HL-60/S4 treated with retinoic acid at 250 ng/mL for 4 days and 3 days (cell line): ENCODE measurements around the gene SLAIN2.
"Not testable (repeated sequence)": the region's sequence is repeated elsewhere in the genome, so short reads cannot be mapped to it uniquely, and the experiment has no call there.

Experiments
- in situ Hi-C: fragments of 300-500 bp; cut with MboI; formaldehyde crosslinking; loops from 2 replicates; pipeline ENCODE4 v1.7.0; 2022; ENCODE audit warnings: low sequenced_read_pairs

The SLAIN2 gene

DNA sequence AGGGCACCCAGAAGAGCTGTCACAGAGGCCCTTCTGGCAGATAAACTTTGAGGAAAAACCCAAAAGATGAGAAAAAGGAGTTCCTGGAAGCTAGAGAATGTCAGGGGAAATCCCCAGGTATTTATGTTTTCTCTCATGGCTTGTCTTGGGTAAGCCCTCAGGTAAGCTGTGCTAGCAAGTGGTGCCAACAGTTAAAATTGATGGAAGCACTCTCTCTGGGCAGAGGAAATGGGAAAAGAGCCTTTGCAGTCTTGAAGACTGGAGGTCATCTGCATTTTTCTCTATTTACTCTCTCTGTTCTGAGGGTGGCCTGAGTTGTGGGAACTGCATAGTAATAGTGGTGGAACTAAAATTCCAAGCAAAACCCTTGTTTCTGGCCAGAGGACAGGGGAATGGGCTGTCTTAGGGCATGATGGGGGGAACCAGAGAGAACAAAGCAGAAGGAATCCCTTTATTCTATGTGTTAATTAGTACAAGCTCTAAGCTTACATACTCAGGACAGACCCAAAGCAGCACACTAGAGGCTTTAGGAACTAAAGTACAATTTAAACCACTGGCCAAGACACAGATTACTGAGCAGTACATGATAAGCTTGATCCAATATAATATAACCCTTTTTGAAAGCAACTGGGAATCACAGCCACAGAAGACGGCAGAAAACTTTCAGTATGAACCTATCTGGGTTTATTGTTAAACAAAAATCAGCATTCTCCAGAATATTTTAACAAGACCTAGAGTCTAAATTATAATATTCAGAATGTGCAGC is 88.6 kb downstream of the SLAIN2 start:
- in situ Hi-C loops = no loop called here

DNA sequence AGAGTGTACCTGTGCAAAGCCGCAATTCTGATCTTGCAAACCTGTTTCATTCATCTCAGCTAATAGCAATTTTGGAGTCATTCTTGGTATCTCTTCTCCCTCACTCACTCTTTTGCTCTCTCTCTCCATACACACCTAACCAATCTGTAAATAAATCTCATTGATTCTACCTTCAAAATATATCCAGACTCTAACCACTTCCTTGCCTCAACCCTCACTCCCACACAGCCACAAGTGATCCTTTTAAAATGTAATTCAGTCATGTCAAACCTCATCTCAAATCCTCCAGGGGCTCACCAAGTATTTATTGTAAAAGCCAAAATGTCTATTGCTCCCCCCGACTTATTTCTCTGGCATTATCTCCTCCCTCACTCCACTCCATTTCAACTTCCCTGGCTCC is 90.1 kb downstream of the SLAIN2 start:
- in situ Hi-C loops = no loop called here

DNA sequence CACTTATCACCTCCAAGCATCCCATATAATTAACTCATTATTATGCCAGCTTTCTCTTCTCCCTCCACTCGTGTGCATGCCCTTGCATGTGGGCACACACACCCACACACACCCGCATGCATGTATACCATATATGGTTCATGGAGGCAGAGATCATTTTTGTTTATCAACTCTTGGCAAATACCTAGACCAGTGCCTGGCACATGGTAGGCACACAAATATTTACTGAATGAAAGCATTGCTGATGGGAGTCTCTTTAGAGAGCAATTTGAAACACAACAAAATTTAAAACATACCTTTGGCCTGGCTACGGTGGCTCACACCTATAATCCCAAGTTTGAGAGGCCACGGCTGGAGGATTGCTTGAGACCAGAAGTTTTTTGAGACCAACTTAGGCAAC is 90.7 kb downstream of the SLAIN2 start:
- in situ Hi-C loops = no loop called here

DNA sequence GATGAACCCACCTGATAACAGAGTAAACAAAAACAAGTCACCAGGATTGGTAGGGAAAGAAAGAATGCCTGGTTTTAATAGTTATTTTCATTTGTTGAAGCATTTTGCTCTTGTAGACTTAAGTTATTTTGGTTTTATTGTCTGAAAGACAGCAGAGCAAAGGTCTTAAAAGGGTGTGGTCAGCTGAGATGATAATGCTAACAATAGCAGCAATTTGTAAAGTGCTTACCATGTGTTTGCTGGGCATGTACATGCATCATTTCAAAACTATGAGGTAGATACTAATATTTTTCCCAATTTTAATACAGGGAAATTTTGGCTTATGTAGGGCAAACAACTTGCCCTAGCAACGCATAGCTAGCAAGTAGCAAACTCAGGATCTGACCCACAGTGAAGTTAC is 95.0 kb downstream of the SLAIN2 start:
- in situ Hi-C loops = no loop called here

DNA sequence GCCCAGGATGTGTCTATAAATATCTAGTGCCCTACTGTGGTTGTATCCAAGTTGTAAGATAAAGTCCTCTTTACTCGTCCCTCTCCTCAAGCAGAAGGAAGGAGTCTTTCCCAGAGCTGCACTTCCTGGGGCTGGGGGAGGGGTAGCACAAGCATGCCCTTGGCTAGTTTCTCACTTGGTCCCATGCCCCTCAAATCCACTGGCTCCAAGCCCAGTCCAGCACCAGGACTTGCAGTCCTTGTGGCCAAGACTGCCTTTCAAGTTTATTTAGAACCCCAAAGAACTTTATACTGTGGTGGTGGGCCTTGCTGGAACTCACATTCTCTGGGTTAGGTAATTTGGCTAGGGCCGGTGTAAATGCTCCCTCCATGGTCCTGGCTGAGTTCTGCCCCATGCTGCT is 98.7 kb downstream of the SLAIN2 start:
- in situ Hi-C loops = no loop called here

GRCh38 chr4:48440914-48441313 is 99.6 kb downstream of the SLAIN2 start:
- in situ Hi-C loops = not testable (repeated sequence)

GRCh38 chr4:48445704-48446103 is 104.4 kb downstream of the SLAIN2 start:
- in situ Hi-C loops = no loop called here

DNA sequence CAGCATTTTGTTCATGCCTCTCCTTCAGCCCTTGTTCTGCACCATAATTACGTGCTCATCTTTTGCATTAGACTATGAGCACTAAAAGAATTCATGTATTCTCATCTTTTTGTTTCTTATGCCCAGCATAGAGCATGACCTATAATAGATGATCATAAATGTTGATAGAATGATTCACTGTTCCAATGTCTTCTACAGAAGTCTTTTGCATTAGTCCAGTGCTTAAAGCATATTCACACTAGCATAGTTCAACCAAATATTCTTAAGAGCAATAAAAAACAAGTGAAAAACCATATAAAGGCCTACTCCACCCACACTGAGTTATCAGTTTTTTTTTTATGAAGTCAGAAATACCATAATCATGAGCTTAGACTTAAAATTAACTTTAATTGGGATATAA is 105.3 kb downstream of the SLAIN2 start:
- in situ Hi-C loops = no loop called here

- in situ Hi-C loops = no loop called here
These were observed 107.8 kb downstream of the SLAIN2 start for GRCh38 chr4:48449151-48449550.

- in situ Hi-C loops = no loop called here
These were observed 109.4 kb downstream of the SLAIN2 start for GRCh38 chr4:48450740-48451139.

DNA sequence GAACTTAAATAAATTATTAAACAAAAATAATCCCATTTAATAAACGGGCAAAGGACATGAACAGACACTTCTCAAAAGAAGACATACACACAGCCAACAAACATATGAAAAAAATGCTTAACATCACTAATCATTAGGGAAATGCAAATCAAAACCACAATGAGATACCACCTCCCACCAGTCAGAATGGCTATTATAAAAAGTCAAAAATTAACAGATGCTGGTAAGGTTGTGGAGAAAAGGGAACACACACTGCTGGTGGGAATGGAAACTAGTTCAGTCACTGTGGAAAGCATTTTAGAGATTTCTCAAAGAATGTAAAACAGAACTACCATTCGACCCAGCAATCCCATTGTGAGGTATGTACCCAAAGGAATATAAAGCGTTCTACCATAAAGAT is 110.3 kb downstream of the SLAIN2 start:
- in situ Hi-C loops = not testable (repeated sequence)

GRCh38 chr4:48454591-48454990 is 113.3 kb downstream of the SLAIN2 start:
- in situ Hi-C loops = no loop called here

GRCh38 chr4:48461000-48461399 is 119.7 kb downstream of the SLAIN2 start:
- in situ Hi-C loops = no loop called here

- in situ Hi-C loops = no loop called here
These were observed 121.0 kb downstream of the SLAIN2 start for GRCh38 chr4:48462363-48462762.

DNA sequence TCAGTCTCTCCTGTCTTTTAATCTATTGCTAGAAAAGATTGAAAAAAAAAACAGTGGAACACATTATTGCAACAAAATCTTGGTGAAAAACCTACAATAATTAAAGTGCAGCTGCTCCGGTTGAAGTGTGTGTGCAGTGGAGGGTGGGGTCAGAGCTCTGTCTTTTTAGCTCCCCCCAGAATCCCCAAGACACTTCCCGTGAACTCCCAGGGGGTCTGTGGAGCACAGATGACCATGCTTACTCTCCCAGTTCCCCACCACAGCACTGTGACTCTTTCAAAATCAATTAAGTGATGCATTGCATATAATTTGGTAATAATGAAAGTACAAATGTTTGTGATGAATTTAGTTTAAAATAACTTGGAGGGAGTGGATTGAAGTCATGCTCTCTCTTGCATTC is 126.1 kb downstream of the SLAIN2 start:
- in situ Hi-C loops = no loop called here

- in situ Hi-C loops = no loop called here
These were observed 126.6 kb downstream of the SLAIN2 start for GRCh38 chr4:48467891-48468290.

GRCh38 chr4:48470137-48470536 is 128.8 kb downstream of the SLAIN2 start:
- in situ Hi-C loops = no loop called here

DNA sequence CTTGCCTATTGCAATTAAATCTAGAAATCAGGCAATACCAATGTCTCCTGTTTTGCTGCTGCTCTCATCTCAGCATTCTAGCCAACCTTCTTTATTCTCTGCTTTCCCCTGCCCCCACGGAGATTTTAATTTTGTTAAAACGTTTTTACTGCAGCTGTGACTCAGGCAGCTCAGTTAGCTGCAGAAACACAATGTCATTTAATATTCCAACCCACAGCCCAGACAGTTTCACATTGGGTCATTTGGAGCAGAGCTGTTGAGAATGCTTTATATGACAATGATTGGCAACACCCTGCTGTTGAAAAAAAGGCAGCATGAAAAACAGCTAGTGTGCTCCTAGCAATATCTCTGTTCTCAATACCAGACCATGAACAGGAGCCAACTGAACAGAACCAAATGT is 129.2 kb downstream of the SLAIN2 start:
- in situ Hi-C loops = no loop called here

DNA sequence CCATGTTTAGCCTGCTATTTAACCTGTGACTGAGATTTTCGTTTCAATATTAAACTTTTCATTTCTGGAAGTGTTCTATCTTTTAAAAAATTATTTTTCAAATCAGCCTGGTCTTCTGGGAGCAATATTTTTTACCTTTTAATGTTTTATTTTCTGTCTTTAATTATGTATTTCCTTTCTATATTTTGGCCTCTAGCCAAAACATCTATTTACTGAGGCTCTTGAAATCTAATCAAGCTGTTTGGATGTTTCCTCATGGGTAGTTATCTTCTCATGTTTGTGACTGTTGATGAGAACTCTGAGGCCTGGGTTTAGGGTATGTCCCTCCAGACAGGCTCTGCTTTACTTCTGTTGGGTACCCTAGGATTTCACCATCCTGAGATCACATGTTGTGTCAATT is 131.5 kb downstream of the SLAIN2 start:
- in situ Hi-C loops = no loop called here

DNA sequence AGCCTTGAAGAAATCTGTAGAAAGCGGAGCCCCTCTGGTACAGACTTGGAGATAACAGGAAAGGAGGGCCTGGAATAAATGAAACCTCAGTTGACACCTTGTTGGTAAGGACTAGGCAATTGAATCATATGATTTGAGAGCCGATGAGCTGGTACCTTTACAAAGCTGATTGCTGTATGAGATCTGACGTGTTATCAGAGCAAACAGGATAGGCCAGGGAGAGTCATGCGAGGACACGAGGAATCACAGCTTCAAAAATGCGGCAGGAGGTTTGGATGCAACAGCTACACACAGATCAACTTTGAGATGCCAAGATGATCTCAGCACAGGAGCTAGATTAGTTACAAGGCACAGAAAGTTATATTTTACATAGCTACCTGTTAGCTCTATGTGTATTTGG is 134.4 kb downstream of the SLAIN2 start:
- in situ Hi-C loops = no loop called here
